SJCRH30 (cell line): ENCODE measurements around the gene ISX. TPM values are rescaled to one million over a fixed set of nuclear protein-coding genes. Genes with fewer than 3 reads are reported as not detected.

ENCODE experiments used
- total RNA-seq: library from RNA; depleted of rRNA; stranded (reverse); fragments of >200 nt; shearing (Covaris generic); gene quantifications from 2 replicates; pipeline ENCODE4 v1.2.3, GENCODE V29; 2014; rRNA removed

The ISX gene
- total RNA-seq, 1 experiment from 2014 or later: not detected

Other genes starting within 250 kb of the ISX start
- gene HMGXB4, start 191.3 kb downstream of the ISX start, total RNA-seq: 36.2 and 43.4 TPM in 2 replicates
- 16.2 and 19.8 TPM in 2 replicates for gene TOM1, start 233.7 kb downstream of the ISX start, total RNA-seq